ENCODE results near the gene TUBGCP5.

Gene TUBGCP5

DNA sequence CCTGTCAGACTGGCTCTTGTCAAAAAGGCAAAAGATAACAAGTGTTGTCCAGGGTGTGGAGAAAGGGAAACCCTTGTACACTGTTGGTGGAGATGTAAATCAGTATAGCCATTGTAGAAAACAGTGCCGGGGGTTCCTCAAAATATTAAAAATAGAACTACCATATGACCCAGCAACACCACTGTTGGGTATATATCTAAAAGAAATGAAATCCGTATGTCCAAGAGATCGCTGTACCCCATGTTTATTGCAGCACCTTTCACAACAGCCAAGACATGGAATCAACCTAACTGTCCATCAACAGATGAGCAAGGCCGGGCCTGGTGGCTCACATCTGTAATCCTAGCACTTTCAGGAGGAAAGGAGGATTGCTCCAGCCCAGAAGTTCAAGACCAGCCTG, 65.4 kb downstream of the TUBGCP5 start:
- no peak for DNase-seq

DNA sequence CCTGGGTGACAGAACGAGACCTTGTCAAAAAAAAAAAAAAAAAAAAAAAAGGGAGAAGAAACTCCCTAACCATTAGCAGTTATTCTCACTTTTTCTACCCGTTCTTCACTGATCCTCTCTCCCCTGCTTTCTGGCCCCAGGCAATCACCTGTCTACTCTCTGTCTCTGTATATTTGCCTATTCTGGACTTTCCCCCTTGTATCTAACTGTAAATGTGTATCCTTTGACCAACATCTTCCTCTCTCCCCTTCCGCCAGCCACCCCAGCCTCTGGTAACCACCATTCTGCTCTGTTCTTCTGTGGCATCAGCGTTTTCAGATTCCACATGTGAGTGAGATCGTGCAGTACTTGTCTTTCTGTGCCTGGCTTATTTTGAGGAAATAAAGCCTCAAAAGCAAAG, 66.1 kb downstream of the TUBGCP5 start:
- no peak for DNase-seq

DNA sequence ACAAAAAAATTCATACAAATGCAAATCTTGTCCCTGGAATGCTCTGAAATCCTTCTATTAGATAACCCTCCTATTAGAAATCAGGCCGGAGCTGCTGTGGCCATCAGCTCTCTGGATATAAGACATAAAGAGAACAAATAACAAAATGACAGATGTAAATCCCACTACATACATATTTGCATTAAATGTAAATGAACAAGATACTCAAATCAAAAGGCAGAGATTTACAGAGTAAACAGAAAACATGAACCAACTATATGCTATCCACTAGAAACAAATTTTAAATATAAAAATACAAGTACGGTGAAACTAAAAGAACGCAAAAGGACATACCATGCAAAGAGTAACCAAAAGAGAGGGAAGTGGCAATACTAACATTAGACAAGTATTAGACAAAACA, 69.9 kb downstream of the TUBGCP5 start:
- no peak for DNase-seq

DNA sequence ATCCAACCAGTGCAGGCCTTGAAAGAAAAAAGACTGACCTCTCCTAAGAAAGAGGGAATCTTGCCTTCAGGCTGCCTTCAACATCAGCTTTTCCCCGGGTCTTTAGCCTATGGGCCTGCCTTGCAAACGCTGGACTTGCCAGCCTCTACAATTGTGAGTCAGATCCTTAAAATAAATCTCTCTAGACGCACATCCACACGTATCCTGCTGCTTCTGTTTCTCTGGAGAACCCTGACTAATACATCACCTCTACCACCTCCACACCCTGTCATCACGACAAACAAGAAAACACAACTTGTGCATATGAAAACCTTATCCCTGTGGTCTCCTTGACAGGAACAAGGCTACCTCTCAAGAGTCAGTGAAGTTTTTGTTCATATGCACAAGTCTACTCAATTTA, 71.0 kb downstream of the TUBGCP5 start:
- DNase-seq, result no peak

DNA sequence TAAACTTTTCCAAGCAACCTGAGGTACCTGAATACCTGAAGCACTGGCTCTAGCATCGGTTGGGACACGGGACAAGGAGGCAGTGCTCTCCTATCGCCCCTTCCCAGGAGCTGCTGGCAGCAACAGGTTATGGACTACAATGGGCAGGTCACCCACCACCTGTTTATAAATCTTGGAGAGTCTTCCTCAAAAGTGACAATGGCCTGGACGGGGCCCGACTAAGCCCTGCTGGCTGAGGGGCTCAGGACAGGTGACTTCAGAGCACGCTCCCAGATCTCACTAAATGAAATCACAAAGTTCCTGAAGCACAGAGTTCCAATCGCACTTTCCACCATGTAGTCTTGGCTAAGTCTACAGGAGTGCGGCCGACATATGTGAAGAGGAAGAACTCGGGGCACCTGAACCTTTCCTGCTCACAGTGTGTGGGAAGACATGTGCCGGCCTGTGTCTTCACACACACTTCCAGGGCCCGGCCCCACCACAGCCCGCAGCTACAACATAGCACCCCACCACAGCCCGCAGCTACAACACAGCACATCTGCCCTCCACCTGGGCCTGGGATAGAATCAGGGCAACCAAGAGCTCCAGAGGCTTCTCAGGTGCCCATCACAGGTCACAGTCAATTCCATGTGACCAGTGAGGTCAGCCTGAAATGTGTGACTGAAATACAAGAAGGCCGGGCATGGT, 72.1 kb downstream of the TUBGCP5 start:
- no peak for DNase-seq

DNA sequence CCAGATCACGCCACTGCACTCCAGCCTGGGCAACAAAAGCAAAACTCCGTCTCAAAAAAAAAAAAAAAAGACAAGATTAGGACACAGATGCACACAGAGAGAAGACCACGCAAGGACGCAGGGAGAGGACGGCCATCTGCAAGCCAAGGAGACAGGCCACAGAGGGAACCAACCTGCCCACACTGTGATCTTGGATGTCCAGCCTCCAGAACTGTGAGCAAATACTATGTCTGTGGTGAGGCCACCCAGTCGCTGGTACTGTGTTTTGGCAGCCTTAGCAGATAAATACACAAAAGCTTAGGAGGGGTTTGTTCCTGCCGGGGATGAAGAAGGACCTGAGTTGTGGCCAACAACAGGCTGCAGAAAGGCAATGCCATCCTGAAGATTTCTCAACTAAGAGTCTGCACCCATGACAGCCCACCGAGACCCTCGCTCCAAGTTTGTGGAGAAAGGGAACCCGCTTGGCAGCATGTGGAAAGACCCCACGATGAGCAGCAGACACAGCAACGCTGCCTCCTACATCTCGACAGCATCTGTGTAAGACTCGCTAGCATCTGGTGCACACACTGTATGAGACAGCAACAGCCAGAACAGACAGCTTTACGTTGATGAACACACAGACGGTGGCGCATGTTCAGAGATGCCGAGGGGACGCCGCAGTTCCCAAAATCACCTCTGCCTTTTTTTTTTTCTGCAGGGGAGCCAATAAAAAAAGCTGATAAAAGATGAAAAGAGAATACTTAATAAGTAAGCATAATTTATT, 72.9 kb downstream of the TUBGCP5 start:
- no peak for DNase-seq

DNA sequence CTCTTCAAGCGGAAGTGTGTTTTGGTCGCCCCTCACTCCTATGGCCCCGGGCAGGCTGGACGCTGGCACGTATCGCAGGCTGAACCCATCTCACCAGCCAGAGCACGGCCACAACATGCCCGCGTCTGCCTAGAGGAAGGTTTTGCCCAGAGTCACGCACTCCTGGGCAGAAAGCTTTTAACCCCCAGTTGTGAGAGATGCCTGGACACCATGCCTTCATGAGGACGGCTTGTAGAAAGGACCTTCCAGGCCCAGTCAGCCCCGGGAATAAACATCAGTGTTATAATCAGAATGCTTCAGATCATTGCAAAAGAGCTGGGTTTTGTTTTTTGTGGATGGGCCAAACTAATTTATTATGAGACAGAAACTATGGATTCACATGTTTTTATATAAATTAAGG, 75.7 kb downstream of the TUBGCP5 start:
- no peak for DNase-seq

DNA sequence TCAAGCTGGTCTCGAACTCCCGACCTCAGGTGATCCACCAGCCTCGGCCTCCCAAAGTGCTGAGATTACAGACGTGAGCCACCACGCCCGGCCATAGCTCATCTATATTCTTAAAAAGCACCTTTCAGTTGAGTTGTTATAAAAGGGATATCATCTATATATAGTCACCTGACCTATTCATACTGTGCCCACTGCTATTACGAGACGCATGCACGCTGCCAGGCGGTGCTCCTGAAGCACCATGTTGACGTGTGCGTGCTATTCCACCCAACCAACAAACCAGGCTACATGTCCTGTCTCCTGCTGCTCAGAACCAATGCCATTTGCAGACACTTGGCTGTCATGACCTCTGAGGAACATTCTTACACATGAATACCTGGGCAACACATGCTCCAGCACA, 76.8 kb downstream of the TUBGCP5 start:
- no peak for DNase-seq

DNA sequence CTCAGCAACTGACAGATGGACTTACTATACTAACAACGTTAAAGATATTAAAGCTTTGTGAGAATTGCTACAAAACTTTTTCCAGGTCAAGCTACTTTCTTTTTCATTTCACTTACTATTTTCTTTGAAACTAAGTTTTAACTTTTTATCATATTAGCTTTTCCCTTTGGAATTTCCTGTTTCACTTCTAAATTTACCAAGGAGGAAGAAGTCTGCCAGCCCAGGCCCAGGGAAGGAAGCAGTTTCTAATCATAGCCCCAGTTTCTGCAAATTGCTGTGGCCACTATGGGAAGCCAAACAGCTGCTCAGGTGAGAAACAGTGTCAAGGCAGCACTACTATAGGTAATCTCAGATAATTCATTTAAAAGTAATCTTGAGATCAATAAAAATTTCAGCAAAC, 77.6 kb downstream of the TUBGCP5 start:
- DNase-seq, result no peak

DNA sequence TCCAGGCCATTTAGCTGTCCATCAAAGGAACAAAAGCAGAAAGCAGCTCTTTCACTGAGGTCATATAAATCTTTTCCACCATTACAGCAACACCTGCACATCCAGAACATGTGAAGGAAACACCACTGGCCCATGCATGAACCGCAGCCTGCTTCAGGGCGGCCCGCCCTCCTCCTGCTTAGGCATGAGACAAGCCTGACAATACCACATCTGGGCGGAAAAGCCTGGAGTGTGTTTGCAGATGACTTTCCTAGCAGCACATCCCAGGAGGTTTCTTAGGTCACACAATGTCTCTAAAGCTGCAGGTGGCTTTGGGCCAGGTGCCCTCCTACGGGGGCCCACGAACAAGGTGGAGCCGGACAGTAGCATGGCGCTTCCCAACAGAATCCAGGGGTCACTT, 78.8 kb downstream of the TUBGCP5 start:
- DNase-seq, result no peak

DNA sequence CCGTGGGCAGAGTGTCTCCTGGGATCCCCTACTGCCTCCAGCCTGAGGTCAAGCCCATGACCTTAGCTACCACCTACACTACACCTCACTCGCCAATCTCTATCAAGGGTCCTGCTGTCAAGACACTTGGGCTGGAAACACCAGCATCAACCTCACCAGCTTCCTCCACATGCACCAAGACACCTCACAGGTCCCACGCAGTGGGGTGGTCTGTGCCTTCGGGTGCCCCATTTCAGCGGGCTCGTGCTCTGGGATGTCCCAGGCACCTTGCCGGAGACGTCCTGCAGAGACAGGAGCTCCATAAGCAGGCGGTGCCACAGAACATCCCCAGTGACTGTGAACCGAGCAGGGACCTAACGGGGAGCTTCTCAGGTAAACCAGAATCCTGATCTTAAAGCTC, 79.2 kb downstream of the TUBGCP5 start:
- no peak for DNase-seq

DNA sequence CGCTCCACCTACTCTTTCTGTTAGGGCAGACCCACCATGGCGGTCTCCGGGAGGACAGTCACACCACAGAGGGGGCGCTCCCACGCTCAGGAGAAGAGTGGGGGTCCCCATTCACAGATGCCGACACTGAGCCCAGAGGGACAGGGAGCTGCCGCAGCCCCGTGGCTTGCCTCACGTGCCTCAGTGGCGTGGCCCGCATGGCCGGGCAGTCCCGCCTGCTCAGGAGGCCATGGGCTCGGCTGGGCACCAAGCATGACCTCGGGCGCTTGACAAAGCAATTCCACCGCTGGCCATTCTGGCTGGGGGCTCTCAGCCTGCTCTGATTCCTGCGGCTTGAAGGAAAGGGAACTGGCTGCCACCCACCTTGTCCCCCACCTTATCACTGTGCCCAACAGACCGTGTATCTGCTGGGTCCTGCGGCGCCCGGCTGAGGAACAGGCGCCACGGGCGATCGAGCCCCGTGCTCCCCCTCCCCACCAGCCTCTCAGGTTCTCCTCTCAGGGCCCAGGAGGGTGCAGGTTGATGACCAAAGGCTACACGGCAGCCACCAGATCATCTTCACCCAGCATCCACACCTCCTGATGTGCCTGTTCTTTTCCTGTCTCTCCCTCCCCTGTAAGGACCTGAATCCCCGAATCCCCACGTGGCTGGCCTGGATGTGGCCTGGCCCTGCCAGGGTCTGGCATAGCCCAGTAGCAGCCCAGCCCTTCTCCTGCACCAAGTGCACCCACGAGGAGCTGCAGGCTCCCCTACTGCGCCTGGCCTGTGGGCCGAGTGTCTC, 79.9 kb downstream of the TUBGCP5 start:
- DNase-seq, result no peak

DNA sequence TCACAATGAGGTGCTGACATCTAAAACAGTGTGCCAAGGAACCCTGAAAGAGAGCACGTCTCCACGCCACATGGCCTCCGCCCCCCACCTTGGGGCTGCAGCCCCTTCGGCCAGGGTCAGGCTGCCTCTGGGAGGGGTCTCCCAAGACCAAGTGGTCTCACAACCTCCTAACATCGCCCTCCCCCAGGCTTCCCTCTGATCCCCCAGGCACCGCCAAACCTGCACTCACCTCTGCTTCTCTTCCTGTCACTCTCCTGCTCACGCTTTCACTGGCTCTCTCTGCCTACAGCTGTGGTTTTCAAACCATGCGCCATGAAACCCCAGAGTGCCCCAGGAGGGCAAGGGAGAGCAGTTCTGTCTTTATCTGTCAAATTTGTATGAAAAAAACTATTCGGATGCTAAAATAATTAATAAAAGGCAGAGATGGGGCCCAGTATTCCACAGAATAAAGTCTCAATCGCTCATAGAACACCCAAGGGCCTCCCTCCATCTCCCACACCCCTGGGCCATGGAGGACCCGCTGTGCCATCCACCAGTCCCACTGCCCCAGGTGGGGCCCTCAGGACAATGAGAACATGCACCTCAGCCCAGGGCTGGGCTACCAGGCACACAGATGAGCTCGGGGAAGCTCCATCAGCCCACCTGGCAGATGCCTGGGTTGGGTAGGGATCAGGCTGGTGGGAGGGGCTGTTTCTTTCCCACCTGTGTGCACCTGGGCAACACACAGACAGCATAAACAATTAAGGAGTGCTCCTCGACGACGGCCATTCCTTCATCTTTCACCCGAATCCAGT, 80.7 kb downstream of the TUBGCP5 start:
- DNase-seq, result no peak

DNA sequence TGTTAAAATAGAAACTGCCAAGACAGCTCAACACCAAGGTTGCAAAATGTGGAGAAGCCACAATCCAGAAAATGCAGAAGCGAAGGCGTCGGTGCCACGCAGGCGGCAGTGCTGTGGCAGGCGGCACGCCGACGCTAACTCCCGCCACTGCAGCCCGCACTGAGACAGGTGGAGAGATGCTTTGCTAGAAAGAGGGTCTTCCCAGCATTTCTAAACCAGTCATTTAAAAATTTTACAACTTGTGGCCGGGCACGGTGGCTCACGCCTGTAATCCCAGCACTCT, 82.5 kb downstream of the TUBGCP5 start:
- no peak for DNase-seq

DNA sequence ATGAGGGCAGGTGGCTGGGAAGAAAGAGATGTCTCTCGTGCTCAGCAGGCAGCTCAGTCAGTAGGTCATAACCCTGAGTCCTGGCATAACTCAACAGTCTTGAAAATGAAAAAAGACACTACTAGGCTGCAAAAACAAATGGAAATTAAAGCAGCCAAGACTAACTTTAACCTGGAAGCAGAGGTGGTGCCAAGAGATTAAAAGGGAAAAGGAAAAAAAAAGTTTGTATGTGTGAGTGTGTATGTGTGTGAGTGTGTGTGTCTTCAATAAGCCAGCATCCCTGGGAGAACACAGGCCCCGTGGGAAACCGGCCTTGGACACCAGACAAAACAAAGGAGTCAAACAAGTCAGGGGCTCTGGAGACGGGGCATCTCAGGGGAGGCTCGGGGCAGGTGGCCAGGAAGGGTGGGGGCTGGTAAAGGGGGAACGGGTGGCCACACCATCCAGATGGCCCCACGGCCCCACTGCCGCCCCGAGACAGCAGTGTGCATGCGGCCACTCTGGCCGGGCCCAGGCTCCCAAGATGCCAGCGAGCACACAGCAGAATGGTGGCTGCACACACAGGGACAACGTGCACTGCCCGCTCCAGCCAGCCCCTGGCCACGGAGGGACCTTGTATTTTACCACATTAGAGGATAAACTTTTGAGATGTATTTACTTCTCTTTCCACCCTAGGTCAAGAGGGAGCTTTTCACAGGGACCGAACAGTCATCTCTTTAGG, 83.0 kb downstream of the TUBGCP5 start:
- DNase-seq, result no peak

DNA sequence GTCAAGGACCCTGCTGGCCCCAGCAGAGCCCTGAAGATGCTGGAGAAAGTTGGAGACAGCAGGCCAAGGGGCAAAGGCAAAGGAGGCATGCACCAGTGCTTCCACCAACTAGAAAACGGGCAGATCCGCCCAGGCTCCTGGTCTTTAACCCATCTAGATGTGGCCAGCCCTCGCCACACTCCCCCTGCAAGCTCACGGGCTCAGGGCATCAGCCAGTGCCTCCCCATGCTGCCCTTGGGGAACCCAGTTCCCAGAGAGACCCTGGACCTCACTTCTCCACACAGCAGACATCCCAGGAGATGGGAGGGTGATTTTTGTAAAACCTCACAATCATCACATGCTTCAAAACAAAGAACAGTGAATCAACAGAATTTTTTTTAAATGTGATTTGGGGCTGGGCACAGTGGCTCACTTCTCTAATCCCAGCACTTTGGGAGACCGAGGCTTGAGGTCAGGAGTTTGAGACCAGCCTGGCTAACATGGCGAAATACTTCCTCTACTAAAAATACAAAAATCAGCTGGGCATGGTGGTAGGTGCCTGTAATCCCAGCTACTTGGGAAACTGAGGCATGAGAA, 83.7 kb downstream of the TUBGCP5 start:
- no peak for DNase-seq

DNA sequence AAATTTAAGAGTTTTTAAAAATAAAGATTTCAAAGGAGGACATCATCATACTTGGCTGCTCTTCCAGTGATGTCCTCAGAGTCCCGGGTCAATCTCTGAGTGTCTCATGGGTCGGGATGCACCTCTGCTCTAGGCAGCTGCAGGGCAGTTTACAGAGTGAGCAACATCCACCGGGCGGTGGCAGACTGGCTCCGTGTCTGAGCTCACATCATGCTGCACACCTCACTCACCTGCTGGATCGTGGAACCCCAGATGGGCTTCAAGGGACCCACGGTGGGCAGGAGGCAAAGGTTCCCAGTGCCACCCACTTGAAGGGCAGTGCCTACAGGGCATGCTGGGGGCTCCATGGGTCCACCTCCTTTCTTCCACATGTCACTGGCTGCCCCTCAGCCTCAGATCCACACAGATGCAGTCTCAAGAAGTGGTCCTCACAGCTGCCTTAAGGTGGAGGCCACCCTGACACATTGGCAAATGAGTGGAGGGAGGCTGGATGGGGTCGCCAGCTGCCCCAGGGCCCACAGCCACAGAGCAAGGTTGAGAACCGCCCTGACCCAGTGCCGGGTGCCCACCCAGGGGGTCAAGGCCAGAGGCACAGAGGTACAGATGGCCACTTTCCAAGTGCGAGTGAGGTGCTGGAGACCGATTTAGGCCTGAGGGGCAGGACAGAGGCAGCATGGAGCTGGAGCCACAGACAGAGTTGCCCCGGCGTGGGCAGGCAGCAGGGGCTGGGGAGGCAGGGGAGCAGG, 84.4 kb downstream of the TUBGCP5 start:
- no peak for DNase-seq

DNA sequence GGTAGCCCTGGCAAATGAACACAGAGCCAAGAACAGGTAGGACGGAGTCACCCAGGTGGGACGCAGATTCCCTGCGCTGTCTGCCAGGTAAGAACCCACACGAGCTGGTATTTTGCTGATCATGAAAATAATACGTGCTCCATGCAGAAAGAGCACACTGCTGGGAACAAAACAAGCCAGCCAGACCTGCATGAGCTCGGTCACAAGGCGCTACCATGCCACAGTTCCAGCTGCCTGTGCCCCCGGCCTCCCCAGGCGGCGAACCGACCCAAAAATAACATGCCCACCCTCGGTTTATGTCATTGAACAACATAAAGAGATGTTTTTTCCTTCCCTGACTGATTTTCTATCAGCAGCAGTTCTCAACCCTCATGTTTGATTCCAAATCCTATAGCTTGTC, 85.0 kb downstream of the TUBGCP5 start:
- no peak for DNase-seq

DNA sequence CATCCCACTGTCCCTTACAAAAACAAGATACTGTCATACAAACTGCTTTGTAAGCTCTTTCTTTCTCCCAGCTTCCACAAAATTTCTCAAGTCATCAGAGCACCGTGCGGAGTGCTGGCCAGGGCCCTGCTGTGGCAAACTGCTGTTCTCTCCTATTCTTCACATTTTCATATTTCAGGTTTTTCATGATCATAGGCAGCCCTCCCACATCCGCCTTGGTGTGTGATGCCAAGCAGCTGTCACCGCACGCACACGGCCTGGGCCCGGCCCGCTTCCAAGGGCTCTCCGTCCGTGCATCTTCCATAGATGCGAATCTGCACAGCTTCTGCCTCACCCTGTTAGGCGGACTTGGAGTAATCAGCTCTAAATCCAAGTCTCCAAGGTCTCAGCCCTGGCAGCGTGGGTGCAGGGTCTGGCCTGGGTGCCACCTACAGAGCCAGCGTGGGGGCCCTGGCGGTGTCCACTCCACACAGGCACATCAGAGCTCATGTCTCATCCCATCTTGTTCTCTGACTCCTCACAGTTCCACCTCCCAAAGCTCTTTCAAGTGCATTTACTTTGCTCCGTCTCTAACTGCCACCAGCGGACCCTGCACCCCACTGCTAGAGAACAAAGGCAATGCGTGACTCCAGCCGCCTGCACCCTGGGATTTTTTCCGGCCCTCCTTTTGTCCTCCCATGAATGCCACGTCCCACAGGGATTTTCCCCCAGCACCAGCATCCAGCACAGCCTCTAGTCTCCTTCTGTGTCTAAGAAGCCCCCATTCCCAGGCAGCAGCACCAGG, 86.4 kb downstream of the TUBGCP5 start:
- no peak for DNase-seq

DNA sequence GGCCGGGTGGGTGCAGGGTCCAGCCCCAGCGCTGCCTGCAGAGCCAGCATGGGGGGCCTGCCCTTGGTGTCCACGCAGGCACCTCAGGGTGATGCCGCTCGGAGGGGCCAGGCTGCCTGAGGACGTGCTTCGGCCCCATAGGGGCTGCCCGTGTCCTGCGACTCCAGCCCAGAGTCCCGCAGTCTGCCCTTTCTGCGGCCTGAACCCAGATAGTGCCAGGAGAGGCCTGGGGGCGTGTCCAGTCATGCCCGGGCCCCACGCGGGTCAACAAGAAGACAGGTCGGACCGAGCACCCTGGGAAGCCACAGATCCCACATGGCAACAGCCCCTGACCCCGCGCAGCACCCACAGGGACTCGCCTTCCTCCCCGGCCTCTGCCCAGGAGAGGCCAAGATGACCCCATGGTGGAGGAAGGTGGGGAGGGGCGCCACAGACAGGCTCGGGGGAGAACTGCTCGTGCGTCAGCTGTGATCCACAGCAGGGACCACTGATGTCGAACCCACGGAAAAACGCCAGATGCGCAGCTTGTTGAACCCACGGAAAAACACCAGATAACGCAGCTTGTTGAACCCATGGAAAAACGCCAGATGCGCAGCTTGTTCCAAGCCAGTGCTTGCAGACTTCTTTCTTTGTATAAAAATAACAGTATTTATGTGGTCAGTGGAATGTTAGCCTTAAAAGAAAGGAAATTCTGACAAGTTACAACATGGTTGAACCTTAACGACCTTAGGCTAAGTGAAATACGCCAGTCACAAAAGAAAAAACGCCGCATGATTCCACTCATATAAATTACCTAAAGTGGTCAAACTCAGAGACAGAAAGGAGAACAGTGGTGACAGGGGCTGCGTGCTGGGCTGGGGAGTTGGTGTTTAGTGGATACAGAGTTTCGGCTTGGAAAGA, 87.7 kb downstream of the TUBGCP5 start:
- no peak for DNase-seq
